Measurements from ENCODE around the gene STK40. TPM values are rescaled to one million over a fixed set of nuclear protein-coding genes. Genes with fewer than 3 reads are reported as not detected.

The STK40 gene
- total and polyA plus RNA-seq, 2 donors from 2014 or later = 30.9 to 39.2 TPM

- FAIRE-seq (no peak), DNase-seq (peak in 2 of 5 donors; percentile 73 to 76)
- Histone ChIP-seq H3K27ac (ENCODE audit: low read depth in 2 of 2, low read length in 2 of 2) (no peak overlapping the region), H3K4me3 (ENCODE audit: low read length in 3 of 3) (peak overlapping the region; percentile 81 to 83 (median 82)), H3K9ac (ENCODE audit: low read length in 3 of 3) (peak overlapping the region in 1 of 3 donors; percentile 67), H3K27me3 (ENCODE audit: control insufficient read depth, insufficient read depth, low read length) (no peaks in the 10 kb centered on the region), H3K36me3 (ENCODE audit: control insufficient read depth in 2 of 3, insufficient read depth in 3 of 3, low read length in 3 of 3) (peaks cover 0 to 6% (median 5%) of the 10 kb centered on the region in 3 donors), H3K9me3 (ENCODE audit: control insufficient read depth in 2 of 3, insufficient read depth in 1 of 3, low read length in 3 of 3) (no peaks in the 10 kb centered on the region), H3K4me1 (ENCODE audit: control insufficient read depth in 2 of 3, insufficient read depth in 2 of 3, low read depth in 1 of 3, low read length in 3 of 3) (peaks cover 0 to 11% (median 10%) of the 10 kb centered on the region in 3 donors)
- intact Hi-C loops (cut with DNase I) = no loop called here
- TF ChIP-seq CTCF (IDR thresholded peaks at IDR 0.05; ENCODE audit: borderline replicate concordance, extremely low read depth, insufficient read depth) = no peak
These were observed 78.0 kb downstream of the STK40 start for GRCh38 chr1:36307601-36308330.

- peaks cover 0 to 11% (median 10%) of the 10 kb centered on the region in 3 donors for H3K4me1 ChIP-seq (ENCODE audit: control insufficient read depth in 2 of 3, insufficient read depth in 2 of 3, low read depth in 1 of 3, low read length in 3 of 3)
- peak overlapping the region; percentile 81 to 83 (median 82) for H3K4me3 ChIP-seq (ENCODE audit: low read length in 3 of 3)
- intact Hi-C loops (cut with DNase I) = no loop called here
- H3K9me3 ChIP-seq (ENCODE audit: control insufficient read depth in 2 of 3, insufficient read depth in 1 of 3, low read length in 3 of 3) = no peaks in the 10 kb centered on the region
- peak overlapping the region; percentile 65 to 68 (median 67) for H3K9ac ChIP-seq (ENCODE audit: low read length in 3 of 3)
- FAIRE-seq = no peak
- H3K36me3 ChIP-seq (ENCODE audit: control insufficient read depth in 2 of 3, insufficient read depth in 3 of 3, low read length in 3 of 3) = peaks cover 2 to 14% (median 10%) of the 10 kb centered on the region in 3 donors
- TF ChIP-seq CTCF (IDR thresholded peaks at IDR 0.05; ENCODE audit: borderline replicate concordance, extremely low read depth, insufficient read depth) = no peak
- peak overlapping the region; percentile 51 to 86 for H3K27ac ChIP-seq (ENCODE audit: low read depth in 2 of 2, low read length in 2 of 2)
- peak; percentile 97 to 98 (median 97) for DNase-seq
- no peaks in the 10 kb centered on the region for H3K27me3 ChIP-seq (ENCODE audit: control insufficient read depth, insufficient read depth, low read length)
These were observed 78.7 kb downstream of the STK40 start for GRCh38 chr1:36306902-36307456.

GRCh38 chr1:36306210-36306901 is 79.4 kb downstream of the STK40 start, which contains the start of gene SH3D21:
Gene SH3D21 (plus strand): TSS chr1:36306368. CDS start chr1:36306421, 53 bp downstream.
- H3K27ac ChIP-seq (ENCODE audit: low read depth in 2 of 2, low read length in 2 of 2) = peak within 1 kb of the TSS; percentile 59 to 86

More at GRCh38 chr1:36306210-36306901, 79.4 kb downstream of the STK40 start, which contains the start of gene SH3D21:
- TF ChIP-seq CTCF (IDR thresholded peaks at IDR 0.05; ENCODE audit: borderline replicate concordance, extremely low read depth, insufficient read depth) = no peak
- intact Hi-C loops (cut with DNase I) = no loop called here
- H3K9me3 ChIP-seq (ENCODE audit: control insufficient read depth in 2 of 3, insufficient read depth in 1 of 3, low read length in 3 of 3) = no peaks in the 10 kb centered on the region
- peaks cover 0 to 11% (median 10%) of the 10 kb centered on the region in 3 donors for H3K4me1 ChIP-seq (ENCODE audit: control insufficient read depth in 2 of 3, insufficient read depth in 2 of 3, low read depth in 1 of 3, low read length in 3 of 3)
- H3K36me3 ChIP-seq (ENCODE audit: control insufficient read depth in 2 of 3, insufficient read depth in 3 of 3, low read length in 3 of 3) = peaks cover 2 to 20% (median 16%) of the 10 kb centered on the region in 3 donors
- H3K4me3 ChIP-seq (ENCODE audit: low read length in 3 of 3) = peak within 1 kb of the TSS; percentile 81 to 83 (median 82)
- FAIRE-seq = no peak
- peak within 1 kb of the TSS; percentile 65 to 68 (median 67) for H3K9ac ChIP-seq (ENCODE audit: low read length in 3 of 3)
- peak; percentile 66 to 92 (median 73) for DNase-seq
- no peaks in the 10 kb centered on the region for H3K27me3 ChIP-seq (ENCODE audit: control insufficient read depth, insufficient read depth, low read length)
